CD4-positive, alpha-beta T cell treated with Interleukin-12 subunit alpha and Interleukin-12 subunit beta, for 1 hour (primary cell): ENCODE results near the gene LELP1.
"Not testable (repeated sequence)": the region's sequence is repeated elsewhere in the genome, so short reads cannot be mapped to it uniquely, and the experiment has no call there.

ENCODE experiments used
- DNase-seq: peaks from one replicate; pipeline ENCODE4 v3.0.0-alpha.2; 2020

Gene LELP1

DNA sequence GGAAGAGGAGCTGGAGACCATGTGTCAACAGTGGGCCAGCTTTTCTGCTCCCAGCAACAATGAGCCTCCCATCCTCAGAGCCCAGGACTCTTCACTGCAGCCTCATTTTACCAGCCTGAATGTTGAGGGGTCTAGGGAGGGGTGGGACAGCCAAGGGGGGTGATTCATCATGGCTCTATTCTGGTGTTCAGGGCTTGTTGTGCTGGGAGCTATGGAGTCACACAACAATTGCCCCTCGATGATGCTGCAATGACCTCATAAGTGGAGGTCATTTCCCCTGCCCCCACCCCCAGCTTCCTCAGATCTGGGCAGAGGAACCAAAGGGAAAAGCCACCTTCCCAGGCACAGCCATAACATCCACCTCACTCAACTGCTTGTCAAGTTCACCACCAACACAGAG is at the start of gene LELP1:
LELP1 (plus strand) TSS at position 301 of the 400 bp plus-strand sequence. CDS start 1,278 bp downstream, outside the sequence.
- DNase-seq = no peak

DNA sequence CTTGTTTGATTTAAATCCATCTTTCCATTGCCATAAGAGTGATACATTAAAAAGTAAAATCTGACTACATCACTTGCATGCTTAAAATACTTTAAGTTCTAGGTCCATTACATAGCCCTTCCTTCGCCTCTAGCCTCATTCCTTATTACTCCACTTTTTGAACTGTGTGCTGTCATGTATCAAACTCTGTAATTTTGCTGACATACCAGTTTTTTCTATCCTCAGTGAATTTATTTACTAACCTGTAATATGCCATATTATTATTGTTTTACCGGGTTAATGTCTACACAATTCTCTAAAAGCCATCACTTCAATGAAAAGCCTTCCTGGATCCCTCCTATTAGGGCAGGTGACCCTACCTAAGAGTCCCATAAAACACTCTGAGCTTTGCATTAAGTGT is 47.7 kb upstream of the LELP1 start:
- DNase-seq = no peak

DNA sequence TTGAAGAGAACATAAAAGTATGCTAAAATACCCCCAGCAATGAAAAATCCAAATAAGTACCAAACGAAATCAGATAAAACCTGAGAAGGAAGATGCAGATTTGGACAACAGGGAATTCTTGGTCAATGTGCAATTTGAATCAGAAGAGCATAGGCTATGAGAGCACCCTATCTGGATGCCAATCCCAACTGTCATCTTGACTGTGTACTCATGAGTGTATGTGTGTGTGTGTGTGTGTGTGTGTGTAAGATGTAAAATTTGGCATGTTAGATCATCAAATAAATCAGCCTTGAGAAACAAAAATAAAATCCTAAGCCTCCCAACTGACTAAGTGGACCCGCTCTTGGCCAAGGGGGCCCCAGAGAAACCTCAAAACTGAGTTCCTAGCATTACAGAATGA is 34.5 kb upstream of the LELP1 start:
- DNase-seq = no peak

DNA sequence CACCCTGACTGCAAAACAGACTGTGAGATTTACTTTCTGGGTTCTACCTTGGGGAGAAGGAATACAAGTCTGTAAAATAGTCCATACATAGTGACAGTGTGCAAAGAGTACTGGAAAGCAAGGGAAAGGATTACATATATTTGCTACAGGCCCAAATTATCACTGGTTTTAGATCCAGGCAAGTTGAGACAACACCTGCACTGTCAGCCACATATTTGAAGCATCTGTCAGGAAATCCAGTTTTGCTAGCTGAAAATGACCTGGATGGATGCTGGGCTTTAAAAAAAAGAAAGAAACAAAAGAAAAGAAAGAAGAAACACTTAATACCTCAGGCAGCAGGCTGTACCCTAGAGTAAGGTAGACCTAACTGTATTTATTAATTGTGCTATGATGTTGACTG is 28.6 kb upstream of the LELP1 start:
- no peak for DNase-seq

DNA sequence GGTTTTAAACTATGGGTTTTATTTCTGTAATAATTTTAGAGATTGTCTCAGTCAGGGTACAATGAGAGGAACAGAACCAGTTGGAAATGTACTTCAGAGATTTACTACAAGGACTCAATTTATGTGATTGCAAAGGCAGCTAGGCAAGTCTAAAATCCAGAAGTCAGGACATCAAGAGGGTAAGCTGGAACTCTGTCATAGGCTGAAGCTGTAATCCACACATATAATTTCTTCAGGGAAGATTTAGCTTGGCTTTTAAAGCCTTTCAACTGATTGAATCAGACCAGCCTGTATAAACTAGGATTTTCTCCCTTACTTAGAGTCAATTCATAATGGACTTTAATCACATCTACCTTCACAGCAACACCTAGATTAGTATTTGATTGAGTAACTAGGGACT is 24.3 kb upstream of the LELP1 start:
- DNase-seq = no peak

DNA sequence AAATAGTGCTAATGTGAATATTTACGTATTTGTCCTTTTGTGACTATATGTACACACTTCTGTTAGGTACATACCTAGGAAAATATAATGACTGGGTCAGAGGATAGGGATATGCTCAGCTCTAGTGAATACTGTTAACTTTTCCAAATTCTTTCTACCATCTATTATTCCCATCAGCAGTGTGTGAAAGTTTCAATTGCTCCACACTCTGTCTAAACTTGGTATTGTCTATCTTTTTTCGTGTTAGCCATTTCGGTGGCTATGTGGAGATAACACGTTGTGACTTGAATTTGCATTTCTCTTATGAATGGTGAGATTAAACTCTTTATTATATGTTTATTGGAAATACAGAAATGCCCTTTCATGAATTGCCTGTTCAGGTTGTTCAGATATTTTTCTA is 22.7 kb upstream of the LELP1 start:
- no peak for DNase-seq

DNA sequence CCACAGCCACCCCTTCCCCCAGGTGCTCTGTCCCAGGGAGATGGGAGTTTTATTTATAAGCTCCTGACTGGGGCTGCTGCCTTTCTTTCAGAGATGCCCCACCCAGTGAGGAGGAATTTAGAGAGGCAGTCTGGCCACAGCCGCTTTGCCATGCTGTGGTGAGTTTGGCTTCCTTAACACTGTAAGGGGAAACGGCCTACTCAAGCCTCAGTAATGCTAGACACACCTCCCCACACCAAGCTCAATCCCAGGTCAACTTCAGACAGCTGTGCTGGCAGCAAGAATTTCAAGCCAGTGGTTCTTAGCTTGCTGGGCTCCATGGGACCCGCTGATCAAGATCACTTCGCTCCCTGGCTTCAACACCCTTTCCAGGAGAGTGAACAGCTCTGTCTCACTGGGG is 14.9 kb upstream of the LELP1 start:
- not testable (repeated sequence) for DNase-seq

DNA sequence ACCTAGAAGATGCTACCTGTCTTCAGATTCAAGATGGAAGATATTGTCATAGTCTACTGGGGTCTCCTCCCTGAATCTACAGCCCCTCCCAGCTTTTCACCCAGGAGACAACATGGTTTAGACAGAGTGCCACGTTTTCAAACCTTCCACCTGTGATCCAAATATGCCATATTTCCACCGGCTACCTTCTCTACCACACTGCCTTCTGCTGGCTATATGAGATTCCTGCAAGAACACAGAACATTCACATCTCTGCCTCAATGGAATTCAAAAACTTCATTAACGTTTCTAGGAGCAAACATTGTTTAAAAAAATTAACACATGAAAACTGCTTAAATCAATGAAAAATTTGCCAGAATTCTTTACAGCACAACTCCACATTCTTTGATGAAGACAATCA is 12.9 kb upstream of the LELP1 start:
- no peak for DNase-seq

DNA sequence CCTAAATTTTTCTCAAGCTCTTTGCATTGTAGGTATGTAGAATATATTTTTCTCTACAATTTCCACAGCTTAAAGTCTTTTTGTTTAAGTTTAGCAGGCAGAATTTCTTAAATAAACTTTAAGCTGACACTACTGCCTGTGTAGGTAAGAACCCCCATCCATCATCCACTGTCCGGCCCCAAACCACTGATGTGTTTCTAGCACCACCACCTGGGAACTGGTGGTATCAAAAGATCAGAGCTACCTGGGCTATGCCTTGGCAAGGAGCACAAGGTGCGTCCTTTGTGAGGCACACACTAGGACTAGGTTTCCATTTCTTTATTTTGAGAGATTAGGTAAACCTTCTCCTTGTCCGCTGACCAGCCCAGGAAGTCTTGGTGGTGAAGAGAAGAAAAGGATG is 10.5 kb upstream of the LELP1 start:
- no peak for DNase-seq

DNA sequence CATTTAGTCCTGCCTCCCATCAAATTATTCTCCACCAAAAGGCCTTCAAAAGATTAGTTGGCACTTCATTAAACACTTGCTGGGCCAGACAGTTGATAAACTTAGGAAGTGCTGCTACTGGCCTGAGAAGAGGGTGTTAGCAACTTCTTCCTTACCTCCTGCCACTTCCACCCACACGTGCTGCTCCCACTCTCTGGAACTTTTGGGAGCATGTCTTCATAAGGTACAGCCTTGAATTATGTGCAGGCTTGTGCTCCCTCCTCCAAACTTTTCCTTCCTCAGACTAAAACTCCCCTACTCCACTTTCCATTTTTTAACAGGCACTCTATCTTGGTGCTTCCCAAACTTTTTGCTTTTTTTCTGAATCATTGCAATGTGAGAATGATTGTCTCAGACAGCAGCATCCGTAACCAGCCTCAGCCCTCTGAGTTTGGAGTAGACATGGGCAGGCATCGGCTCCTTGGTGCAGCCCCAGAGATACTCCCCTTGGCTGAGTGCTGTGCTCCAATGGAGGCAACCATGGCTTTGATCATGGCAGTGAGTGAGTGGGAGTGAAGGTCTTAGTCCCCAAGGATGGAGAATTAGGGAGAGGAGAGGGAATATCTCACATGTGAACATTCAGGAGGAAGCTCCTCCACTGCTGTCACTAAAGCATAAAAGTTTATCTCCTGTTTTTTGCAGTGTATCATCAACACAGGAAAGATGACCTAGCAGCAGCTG is 8.7 kb upstream of the LELP1 start:
- DNase-seq = no peak

DNA sequence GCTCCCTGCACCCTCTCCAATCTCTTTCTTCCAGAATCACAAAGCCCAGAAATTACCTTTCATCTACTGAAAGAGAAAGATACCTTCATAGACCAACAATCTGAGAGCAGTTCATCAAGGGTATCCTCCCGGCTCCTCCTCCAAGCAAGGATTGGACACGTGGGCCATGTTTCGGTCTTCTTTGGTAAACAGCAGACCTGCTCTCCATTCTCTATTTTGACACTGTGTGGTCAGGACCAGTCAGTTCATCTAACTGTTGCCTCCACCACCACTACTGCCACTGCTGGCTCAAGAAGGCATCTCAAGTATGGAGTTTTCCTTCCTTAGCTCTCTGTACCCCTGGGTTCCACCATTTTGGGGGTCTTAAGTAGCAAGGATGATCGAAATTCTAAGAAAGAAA is 8.0 kb upstream of the LELP1 start:
- no peak for DNase-seq

DNA sequence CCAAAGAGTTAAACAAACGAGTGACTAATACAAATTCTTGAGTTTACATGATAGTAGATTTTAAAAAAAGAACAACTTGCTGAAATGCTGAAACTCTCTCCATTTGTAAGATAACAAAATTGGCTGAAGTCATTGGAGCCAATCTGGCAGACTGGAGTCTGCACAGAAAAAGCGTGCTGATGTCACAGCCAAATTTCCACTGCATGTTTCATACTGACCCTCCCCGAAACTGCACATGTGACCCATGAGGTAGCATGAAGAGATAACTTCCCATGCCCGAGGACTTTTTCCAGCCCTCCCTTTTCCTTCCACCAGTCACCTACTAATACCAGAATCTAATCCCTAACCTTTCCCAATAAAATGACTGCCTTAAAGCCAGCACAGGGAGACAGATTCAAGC is 1.2 kb upstream of the LELP1 start:
- DNase-seq = no peak

DNA sequence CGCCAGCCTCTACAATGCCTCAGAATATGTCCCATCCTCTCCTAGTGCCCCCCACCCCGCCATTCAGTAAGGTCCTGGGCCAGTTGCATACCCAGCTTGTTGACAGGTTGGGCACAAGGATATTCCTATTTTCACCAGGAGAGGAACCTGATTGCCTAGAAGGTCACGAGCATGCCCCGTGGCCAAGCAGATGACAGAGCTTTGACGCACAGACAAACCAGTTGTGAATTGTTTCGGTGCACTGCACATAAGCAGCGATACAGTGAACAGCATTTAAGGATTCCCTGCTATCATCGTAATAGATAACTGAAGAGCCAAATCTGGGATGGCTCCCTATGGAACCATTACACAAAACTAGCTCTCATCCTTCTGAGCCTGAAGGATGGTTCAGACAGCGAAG is 3.4 kb downstream of the LELP1 start:
- no peak for DNase-seq

DNA sequence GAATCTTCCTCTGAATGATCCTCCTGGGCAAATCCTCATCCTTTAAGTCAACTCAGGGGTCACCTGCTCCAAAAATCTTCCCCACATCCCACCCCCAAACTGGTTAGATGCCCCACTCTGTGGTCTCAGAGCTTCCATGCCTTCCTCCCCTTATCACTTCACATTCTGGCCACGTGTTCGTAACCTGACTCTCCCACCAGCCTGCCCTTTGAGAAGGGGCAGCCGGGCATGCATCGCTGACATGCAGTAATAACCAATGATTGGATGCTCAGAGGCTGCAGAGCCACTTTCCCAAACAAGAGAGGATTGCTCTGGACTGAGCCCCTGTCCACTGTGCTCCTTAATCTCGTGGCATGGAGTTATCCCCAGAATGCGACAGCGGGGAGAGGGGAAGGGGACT is 7.0 kb downstream of the LELP1 start:
- DNase-seq = no peak

DNA sequence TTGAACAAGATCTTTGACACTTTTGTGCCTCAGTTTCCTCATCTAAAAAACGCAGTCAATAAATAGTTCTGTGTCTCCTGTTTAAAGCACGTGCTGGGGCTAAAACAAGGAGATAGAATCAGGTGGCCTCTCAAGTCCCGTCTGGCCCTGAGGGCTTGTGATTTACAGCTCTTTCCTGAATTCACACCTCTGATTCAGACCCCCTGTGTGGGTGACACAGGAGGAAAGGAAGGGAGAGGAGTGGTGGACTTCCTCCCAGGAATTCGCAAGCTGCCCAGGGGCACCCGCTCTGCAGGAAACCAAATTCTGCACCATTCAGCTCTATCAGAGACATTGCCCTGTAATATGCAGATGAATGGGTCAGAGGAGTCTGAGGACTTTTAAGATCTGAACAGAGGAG is 9.0 kb downstream of the LELP1 start:
- no peak for DNase-seq

DNA sequence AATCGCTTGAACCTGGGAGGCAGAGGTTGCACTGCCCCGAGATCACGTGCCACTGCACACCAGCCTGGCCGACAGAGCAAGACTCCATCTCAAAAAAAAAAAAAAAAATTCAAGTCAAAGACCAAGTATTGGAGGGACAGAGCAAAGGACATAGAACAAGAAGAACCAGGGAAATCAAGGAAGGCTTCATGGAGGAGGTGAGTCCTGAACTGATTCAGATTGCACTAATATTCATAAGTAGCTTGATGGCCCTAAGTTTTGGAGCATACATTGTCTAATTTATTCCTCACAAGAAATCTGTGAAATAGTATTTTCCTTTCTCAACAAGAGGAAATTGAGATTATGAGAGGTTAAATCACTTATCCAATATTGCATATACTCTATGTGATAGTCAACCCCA is 10.3 kb downstream of the LELP1 start:
- DNase-seq = no peak

DNA sequence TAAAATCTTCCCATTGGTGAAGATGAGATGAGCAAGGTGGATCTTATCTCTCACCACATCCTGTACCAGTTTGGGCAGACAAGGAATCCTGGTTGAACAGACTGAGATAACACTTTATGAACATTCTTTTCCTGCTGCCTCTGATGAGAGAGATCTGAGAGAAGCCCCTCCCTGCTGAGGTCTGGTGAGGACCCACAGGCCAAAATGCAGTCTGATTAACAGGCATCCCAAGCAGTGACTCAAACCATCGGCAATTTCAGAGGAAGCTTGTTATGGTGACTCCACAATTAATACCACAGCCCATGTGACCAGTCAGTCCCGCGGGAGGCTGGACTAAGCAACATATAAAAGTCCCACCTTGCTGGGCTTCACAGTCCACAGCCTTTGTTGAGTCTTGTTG is 14.0 kb downstream of the LELP1 start, which contains the start of gene PRR9:
PRR9 (plus strand) TSS at position 373 of the 400 bp plus-strand sequence. CDS start 561 bp downstream, outside the sequence.
- DNase-seq = no peak

DNA sequence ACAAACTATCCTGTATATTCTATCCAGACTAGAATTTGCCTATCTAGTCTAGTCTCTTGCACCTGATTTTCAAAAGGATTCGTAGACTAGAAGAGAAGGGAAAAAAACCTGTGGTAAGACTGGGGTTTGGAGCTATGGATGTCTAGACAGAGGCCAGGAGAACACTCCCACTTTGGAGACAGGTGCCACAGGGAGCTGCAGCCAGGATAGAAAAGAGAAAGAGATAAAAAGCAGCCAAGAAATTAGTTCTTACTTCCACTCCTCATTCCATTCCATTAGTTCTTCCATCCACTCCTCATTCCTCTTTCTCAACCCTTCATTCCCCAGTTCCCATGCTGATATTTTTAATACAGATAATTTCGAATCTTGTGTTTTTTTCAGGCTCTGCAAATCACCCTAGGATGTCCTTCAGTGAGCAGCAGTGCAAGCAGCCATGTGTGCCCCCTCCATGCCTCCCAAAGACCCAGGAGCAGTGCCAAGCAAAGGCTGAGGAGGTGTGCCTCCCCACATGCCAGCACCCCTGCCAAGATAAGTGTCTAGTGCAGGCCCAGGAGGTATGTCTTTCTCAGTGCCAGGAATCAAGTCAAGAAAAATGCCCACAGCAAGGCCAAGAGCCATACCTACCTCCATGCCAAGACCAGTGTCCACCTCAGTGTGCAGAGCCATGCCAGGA is 14.7 kb downstream of the LELP1 start:
- DNase-seq = no peak

DNA sequence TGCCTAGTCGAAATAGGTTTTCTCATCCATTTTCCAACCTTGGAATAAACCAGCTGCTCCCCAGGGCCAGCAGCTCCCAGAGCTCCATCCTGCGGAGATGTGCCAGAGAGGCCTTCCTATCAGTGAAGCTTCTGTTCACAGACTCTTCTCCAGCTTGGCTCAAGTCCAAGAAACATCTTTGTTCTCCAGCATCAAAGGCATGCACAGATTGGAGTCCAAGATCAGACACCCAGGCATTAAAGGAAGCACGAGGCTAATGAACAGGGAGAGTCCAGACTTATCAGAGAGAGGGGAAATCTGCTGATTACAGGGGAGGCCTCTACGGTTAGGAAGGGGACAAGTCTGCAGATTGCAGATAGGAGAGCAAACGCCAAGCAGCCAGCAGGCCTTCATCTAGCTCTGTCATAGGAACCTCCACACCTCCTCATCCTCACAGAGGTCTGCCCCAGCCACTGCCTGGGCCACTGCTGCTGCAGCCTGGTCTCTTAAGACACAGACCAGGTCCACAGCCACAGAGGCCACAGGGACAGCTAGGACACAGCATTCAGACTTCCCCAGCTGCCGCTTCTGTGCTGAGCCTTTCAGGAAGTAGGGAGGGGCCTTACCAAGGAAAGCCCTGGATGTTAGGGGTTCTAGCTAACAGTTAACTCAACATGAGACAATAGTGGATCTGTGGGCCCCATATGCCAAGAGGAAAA is 17.5 kb downstream of the LELP1 start:
- DNase-seq = no peak

DNA sequence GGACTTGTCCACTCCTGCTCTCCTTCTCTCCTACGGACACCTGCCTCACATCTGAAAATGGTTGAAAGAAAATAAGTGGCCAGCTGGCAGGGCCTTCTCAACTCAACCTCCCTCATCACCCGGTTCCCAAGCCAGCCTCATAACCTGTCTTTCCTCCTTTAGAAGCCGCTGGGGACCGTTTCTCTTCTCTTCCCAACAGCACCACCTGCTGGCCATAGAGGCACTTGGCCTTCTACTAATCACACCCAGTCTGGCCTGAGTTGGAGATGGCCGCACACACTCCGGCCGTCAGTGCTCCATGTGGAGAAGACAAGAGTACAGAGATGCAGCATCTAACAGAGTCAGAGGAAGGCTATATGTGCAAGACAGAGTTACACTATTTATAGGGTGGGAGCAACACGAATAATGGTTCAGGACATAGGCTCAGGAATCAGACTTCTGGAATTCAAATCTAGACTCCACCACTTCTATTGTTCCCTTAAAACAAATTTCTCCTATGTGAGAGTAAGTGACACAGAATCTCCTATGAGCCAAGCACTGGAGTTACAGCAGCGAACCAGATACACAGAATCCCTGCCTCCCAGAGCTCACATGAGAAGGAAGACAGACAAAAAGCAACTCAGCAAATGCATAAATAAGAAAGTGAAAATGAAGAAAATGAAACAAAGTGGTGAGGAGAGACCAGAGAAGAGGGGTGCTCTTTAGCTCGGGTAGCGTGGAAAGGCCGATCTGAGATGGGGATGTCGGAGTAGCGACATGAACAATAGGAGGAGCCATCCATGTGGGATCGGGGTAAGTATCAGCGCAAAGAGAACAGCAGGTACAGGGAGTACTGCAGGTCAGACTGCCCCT is 20.0 kb downstream of the LELP1 start:
- peak; percentile 40 for DNase-seq

DNA sequence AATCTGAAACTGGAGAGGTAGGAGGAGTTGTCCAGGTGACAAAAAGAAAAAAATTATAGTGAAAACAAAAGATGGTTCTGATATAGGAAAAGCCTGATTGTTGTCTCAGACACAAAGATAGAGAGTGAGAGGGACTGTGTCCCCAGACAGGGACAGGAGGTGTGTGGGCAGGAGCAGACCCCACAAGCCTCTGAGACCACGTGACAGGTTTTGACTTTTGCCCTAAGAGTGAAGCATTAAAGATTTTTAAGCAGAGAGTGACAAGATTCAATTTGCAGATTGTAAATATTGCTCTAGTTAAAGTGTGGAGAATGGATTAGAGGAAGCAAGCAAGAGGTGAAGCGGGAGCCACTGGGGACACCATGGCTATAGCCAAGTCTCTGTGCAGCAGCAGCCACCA is 24.6 kb downstream of the LELP1 start:
- no peak for DNase-seq

DNA sequence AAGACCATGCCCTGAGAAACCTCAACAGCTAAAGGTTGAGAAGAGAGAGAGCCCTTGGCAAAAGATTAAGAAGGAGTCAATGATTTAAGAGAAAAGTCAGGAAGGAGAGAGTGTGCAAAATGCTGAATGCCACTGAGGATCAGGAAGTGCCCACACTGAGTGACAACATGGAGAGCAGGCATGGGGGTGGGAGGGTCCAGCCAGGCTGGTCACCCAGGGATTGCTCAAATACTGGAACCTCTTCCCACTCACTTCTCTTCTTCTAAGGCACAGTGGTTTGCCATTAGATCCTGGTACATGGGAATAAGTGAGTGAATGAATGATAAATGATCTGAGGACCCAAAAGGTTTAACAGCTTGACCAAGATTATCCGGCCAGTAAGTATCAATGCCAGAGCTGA is 25.3 kb downstream of the LELP1 start:
- no peak for DNase-seq
